ENCODE data around the gene ZNF346.

- no peak for TF ChIP-seq POLR2A (IDR thresholded peaks at IDR 0.05)
- TF ChIP-seq, protein P1, sequence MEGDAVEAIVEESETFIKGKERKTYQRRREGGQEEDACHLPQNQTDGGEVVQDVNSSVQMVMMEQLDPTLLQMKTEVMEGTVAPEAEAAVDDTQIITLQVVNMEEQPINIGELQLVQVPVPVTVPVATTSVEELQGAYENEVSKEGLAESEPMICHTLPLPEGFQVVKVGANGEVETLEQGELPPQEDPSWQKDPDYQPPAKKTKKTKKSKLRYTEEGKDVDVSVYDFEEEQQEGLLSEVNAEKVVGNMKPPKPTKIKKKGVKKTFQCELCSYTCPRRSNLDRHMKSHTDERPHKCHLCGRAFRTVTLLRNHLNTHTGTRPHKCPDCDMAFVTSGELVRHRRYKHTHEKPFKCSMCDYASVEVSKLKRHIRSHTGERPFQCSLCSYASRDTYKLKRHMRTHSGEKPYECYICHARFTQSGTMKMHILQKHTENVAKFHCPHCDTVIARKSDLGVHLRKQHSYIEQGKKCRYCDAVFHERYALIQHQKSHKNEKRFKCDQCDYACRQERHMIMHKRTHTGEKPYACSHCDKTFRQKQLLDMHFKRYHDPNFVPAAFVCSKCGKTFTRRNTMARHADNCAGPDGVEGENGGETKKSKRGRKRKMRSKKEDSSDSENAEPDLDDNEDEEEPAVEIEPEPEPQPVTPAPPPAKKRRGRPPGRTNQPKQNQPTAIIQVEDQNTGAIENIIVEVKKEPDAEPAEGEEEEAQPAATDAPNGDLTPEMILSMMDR (IDR thresholded peaks at IDR 0.05) = no peak
Measured at GRCh38 chr5:177105691-177106476, 83.4 kb downstream of the ZNF346 start.

Measured in lower leg skin (tissue), 3 donors.